GM12872 (cell line): ENCODE measurements around the gene MAP6D1.

ENCODE experiments used
- CTCF ChIP-seq: IDR thresholded peaks from 3 replicates; pipeline ENCODE4 v1.5.1; 2011; ENCODE audit warnings: low read depth, mild to moderate bottlenecking, low read length, moderate library complexity; ENCODE audit not compliant: insufficient read depth

Gene MAP6D1

GRCh38 chr3:183815951-183816475, 9.4 kb downstream of the MAP6D1 start:
- TF ChIP-seq CTCF, result no peak

- no peak for TF ChIP-seq CTCF
Observed at GRCh38 chr3:183815563-183815940, 9.8 kb downstream of the MAP6D1 start.

- no peak for TF ChIP-seq CTCF
Observed at GRCh38 chr3:183814240-183814639, 11.1 kb downstream of the MAP6D1 start.

- no peak for TF ChIP-seq CTCF
Observed at GRCh38 chr3:183812761-183813445, 12.5 kb downstream of the MAP6D1 start.

GRCh38 chr3:183811638-183812037, 13.7 kb downstream of the MAP6D1 start:
- TF ChIP-seq CTCF, result no peak

GRCh38 chr3:183810643-183811594, 14.5 kb downstream of the MAP6D1 start:
- no peak for TF ChIP-seq CTCF

GRCh38 chr3:183809270-183809669, 16.1 kb downstream of the MAP6D1 start:
- no peak for TF ChIP-seq CTCF
